ENCODE measurements around the gene PRKN. TPM values are rescaled to one million over a fixed set of nuclear protein-coding genes. Genes with fewer than 3 reads are reported as not detected.

The PRKN gene
- total RNA-seq, 1 experiment from 2014 or later: 2.0 TPM

DNA sequence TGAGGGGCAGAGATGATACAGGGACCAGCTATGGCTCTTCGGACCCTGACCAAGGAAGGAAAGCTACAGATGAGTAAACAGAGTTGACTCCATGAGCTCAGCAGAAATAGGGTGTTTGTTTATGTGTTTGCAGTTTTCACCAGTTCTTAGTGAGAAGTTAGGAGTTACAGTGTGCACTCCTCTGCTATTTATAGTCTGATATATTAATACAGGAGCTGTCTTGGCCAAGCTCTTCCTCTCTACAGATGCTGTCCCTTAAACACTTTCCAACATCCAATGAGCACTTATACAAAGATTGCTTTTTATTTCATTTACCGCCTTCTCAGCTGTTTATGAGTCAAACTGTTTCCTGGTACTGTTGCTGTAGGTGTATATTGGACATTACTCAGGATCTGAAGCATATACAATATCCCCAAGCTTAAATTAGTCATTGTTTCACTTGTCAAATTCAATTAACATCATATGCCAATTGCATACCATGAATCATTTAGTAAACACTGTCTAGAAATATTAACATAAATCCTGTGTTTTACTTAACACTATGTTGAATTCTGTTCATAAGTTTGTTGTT, 618.0 kb downstream of the PRKN start:
- Histone ChIP-seq H2AFZ (ENCODE audit: low read length) (no peak overlapping the region), H3K27ac (ENCODE audit: insufficient read length, low read depth, low read length) (no peak overlapping the region), H4K8ac (replicated peaks; ENCODE audit: insufficient read length, low read depth, low read length) (no peak overlapping the region), H3K4me2 (ENCODE audit: insufficient read depth, insufficient read length, low read length) (no peak overlapping the region), H3K23me2 (ENCODE audit: insufficient read length, low read depth, low read length, poor library complexity, severe bottlenecking) (no peaks in the 10 kb centered on the region), H4K91ac (ENCODE audit: insufficient read length, low read depth, low read length) (no peak overlapping the region), H4K5ac (ENCODE audit: insufficient read length, low read depth, low read length) (no peak overlapping the region), H3K9me3 (ENCODE audit: control insufficient read depth, low read depth, low read length) (no peaks in the 10 kb centered on the region), H3K4me1 (ENCODE audit: insufficient read depth, low read length) (peaks cover 4% of the 10 kb centered on the region; the same call in 1 of the 2 replicates), H4K20me1 (ENCODE audit: control insufficient read depth, insufficient read depth, insufficient read length) (no peaks in the 10 kb centered on the region), H2BK120ac (ENCODE audit: low read depth, low read length, poor library complexity, severe bottlenecking) (no peak overlapping the region), H3K14ac (ENCODE audit: insufficient read depth, low read length) (no peak overlapping the region), H3K9ac (ENCODE audit: extremely low read depth, insufficient read length, low read length) (no peak overlapping the region), H2AK5ac (ENCODE audit: insufficient read length, low read length) (no peak overlapping the region), H3K4ac (ENCODE audit: low read depth, low read length) (no peak overlapping the region), H3K79me2 (ENCODE audit: insufficient read depth, low read length) (no peaks in the 10 kb centered on the region), H3K23ac (ENCODE audit: insufficient read length, low read depth, low read length) (no peak overlapping the region), H3K27me3 (ENCODE audit: insufficient read depth, low read length) (no peaks in the 10 kb centered on the region), H2BK15ac (ENCODE audit: low read depth, low read length) (no peak overlapping the region), H3K56ac (ENCODE audit: insufficient read length, low read depth, low read length) (no peak overlapping the region), H2BK5ac (ENCODE audit: insufficient read length, low read length) (no peak overlapping the region), H3K79me1 (ENCODE audit: insufficient read depth, low read depth, low read length, poor library complexity, severe bottlenecking) (no peaks in the 10 kb centered on the region), H3K18ac (ENCODE audit: insufficient read length, low read depth, low read length) (no peak overlapping the region), H2BK20ac (ENCODE audit: low read depth, low read length, poor library complexity, severe bottlenecking) (no peak overlapping the region), H3T11ph (ENCODE audit: low read length) (no peak overlapping the region), H2BK12ac (ENCODE audit: insufficient read length, low read depth, low read length) (no peak overlapping the region)
- TF ChIP-seq, protein P1, sequence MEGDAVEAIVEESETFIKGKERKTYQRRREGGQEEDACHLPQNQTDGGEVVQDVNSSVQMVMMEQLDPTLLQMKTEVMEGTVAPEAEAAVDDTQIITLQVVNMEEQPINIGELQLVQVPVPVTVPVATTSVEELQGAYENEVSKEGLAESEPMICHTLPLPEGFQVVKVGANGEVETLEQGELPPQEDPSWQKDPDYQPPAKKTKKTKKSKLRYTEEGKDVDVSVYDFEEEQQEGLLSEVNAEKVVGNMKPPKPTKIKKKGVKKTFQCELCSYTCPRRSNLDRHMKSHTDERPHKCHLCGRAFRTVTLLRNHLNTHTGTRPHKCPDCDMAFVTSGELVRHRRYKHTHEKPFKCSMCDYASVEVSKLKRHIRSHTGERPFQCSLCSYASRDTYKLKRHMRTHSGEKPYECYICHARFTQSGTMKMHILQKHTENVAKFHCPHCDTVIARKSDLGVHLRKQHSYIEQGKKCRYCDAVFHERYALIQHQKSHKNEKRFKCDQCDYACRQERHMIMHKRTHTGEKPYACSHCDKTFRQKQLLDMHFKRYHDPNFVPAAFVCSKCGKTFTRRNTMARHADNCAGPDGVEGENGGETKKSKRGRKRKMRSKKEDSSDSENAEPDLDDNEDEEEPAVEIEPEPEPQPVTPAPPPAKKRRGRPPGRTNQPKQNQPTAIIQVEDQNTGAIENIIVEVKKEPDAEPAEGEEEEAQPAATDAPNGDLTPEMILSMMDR (conservative IDR thresholded peaks at IDR 0.05): no peak
- H3K27me3 Mint-ChIP-seq (ENCODE audit: low read depth): no peaks in the 10 kb centered on the region
- H3K4me3 Mint-ChIP-seq: no peak overlapping the region
- H3K27ac Mint-ChIP-seq: no peak overlapping the region
- no CpG with 5 or more reads among the region's 2 CpGs for WGBS (ENCODE audit: extremely low coverage, insufficient read length, low lambda C conversion rate)
- peaks cover 3 to 7% of the 10 kb centered on the region in 2 experiments; a peak in 3 of 5 replicates for H3K9me3 Mint-ChIP-seq
- peaks cover 12 to 16% of the 10 kb centered on the region in 2 experiments for H3K4me1 Mint-ChIP-seq
- peaks cover 0 to 2% (median 0%) of the 10 kb centered on the region in 3 experiments; a peak in 1 of 7 replicates for H3K36me3 Mint-ChIP-seq (ENCODE audit: insufficient read depth in 1 of 3, low read depth in 3 of 3)
- no peak for DNase-seq
